Muscle layer of duodenum (tissue), 2 donors: ENCODE results near the gene WASL.

Experiments used
- H3K27ac ChIP-seq: one replicate; pipeline ENCODE4 v1.7.0; 2013; ENCODE audit warnings: mild to moderate bottlenecking, low read length
- H3K27me3 ChIP-seq: one replicate; pipeline ENCODE4 v1.7.0; 2013; ENCODE audit warnings: low read depth, mild to moderate bottlenecking, control low read depth, low read length
- H3K36me3 ChIP-seq, 2 donors: one replicate each; pipeline ENCODE4 v1.7.0; 2013; ENCODE audit warnings: low read length in 2 of 2, control low read depth in 1 of 2, mild to moderate bottlenecking in 1 of 2; ENCODE audit not compliant: insufficient read depth in 2 of 2, control insufficient read depth in 1 of 2
- H3K4me1 ChIP-seq, 2 donors: one replicate each; pipeline ENCODE4 v1.7.0; 2013; ENCODE audit warnings: low read length in 2 of 2, mild to moderate bottlenecking in 2 of 2, control low read depth in 1 of 2, moderate library complexity in 1 of 2; ENCODE audit not compliant: insufficient read depth in 2 of 2, control insufficient read depth in 1 of 2
- H3K4me3 ChIP-seq, 2 donors: one replicate each; pipeline ENCODE4 v1.7.0; 2013; ENCODE audit warnings: low read length in 2 of 2, low read depth in 1 of 2, mild to moderate bottlenecking in 1 of 2
- H3K9me3 ChIP-seq, 2 donors: one replicate each; pipeline ENCODE4 v1.7.0; 2013; ENCODE audit warnings: low read length in 2 of 2, control low read depth in 1 of 2, mild to moderate bottlenecking in 1 of 2; ENCODE audit not compliant: control insufficient read depth in 1 of 2
- donor health status: healthy.

The WASL gene

GRCh38 chr7:123687727-123688126 is 61.1 kb downstream of the WASL start:
- Histone ChIP-seq H3K4me3 (no peak overlapping the region), H3K36me3 (peaks cover 22 to 24% of the 10 kb centered on the region in 2 donors), H3K27ac (no peak overlapping the region), H3K4me1 (no peaks in the 10 kb centered on the region), H3K9me3 (no peaks in the 10 kb centered on the region), H3K27me3 (no peaks in the 10 kb centered on the region)

- Histone ChIP-seq H3K4me1 (no peaks in the 10 kb centered on the region), H3K27ac (no peak overlapping the region), H3K27me3 (no peaks in the 10 kb centered on the region), H3K4me3 (no peak overlapping the region), H3K36me3 (peaks cover 18 to 24% of the 10 kb centered on the region in 2 donors), H3K9me3 (no peaks in the 10 kb centered on the region)
These were observed 61.6 kb downstream of the WASL start for GRCh38 chr7:123687161-123687560.

- H3K27me3 ChIP-seq = no peaks in the 10 kb centered on the region
- no peak overlapping the region for H3K27ac ChIP-seq
- H3K4me1 ChIP-seq = no peaks in the 10 kb centered on the region
- H3K36me3 ChIP-seq = peaks cover 13 to 16% of the 10 kb centered on the region in 2 donors
- no peaks in the 10 kb centered on the region for H3K9me3 ChIP-seq
- no peak overlapping the region for H3K4me3 ChIP-seq
These were observed 66.1 kb downstream of the WASL start for GRCh38 chr7:123682690-123683089.

- Histone ChIP-seq H3K9me3 (no peaks in the 10 kb centered on the region), H3K27me3 (no peaks in the 10 kb centered on the region), H3K4me1 (no peaks in the 10 kb centered on the region), H3K4me3 (no peak overlapping the region), H3K27ac (no peak overlapping the region), H3K36me3 (peaks cover 9 to 16% of the 10 kb centered on the region in 2 donors)
These were observed 67.2 kb downstream of the WASL start for GRCh38 chr7:123681561-123681960.

GRCh38 chr7:123680580-123680979 is 68.2 kb downstream of the WASL start:
- Histone ChIP-seq H3K27ac (no peak overlapping the region), H3K36me3 (peaks cover 9 to 16% of the 10 kb centered on the region in 2 donors), H3K27me3 (no peaks in the 10 kb centered on the region), H3K4me3 (no peak overlapping the region), H3K9me3 (no peaks in the 10 kb centered on the region), H3K4me1 (no peaks in the 10 kb centered on the region)

- Histone ChIP-seq H3K27ac (no peak overlapping the region), H3K9me3 (no peaks in the 10 kb centered on the region), H3K4me1 (peaks cover 0 to 5% of the 10 kb centered on the region in 2 donors), H3K4me3 (no peak overlapping the region), H3K27me3 (no peaks in the 10 kb centered on the region), H3K36me3 (peaks cover 9 to 12% of the 10 kb centered on the region in 2 donors)
These were observed 69.2 kb downstream of the WASL start for GRCh38 chr7:123679614-123680013.

- Histone ChIP-seq H3K36me3 (peaks cover 7 to 11% of the 10 kb centered on the region in 2 donors), H3K9me3 (no peaks in the 10 kb centered on the region), H3K27ac (no peak overlapping the region), H3K4me1 (peaks cover 0 to 17% of the 10 kb centered on the region in 2 donors), H3K4me3 (no peak overlapping the region), H3K27me3 (no peaks in the 10 kb centered on the region)
These were observed 71.6 kb downstream of the WASL start for GRCh38 chr7:123677061-123677715.

- H3K27ac ChIP-seq = no peak overlapping the region
- H3K27me3 ChIP-seq = no peaks in the 10 kb centered on the region
- H3K36me3 ChIP-seq = peaks cover 3 to 4% of the 10 kb centered on the region in 2 donors
- peaks cover 0 to 17% of the 10 kb centered on the region in 2 donors for H3K4me1 ChIP-seq
- no peak overlapping the region for H3K4me3 ChIP-seq
- H3K9me3 ChIP-seq = no peaks in the 10 kb centered on the region
These were observed 73.7 kb downstream of the WASL start for GRCh38 chr7:123675181-123675473.

GRCh38 chr7:123674399-123675180 is 74.2 kb downstream of the WASL start:
- Histone ChIP-seq H3K27ac (no peak overlapping the region), H3K4me3 (no peak overlapping the region)

GRCh38 chr7:123673752-123674398 is 74.9 kb downstream of the WASL start:
- H3K4me3 ChIP-seq = no peak overlapping the region
- H3K9me3 ChIP-seq = no peaks in the 10 kb centered on the region
- H3K27ac ChIP-seq = no peak overlapping the region
- H3K4me1 ChIP-seq = peaks cover 0 to 17% of the 10 kb centered on the region in 2 donors
- H3K36me3 ChIP-seq = no peaks in the 10 kb centered on the region
- H3K27me3 ChIP-seq = no peaks in the 10 kb centered on the region

More at GRCh38 chr7:123674399-123675180, 74.2 kb downstream of the WASL start:
- H3K27me3 ChIP-seq = no peaks in the 10 kb centered on the region
- H3K36me3 ChIP-seq = peaks cover 0 to under 1% of the 10 kb centered on the region in 2 donors
- no peaks in the 10 kb centered on the region for H3K9me3 ChIP-seq
- H3K4me1 ChIP-seq = peaks cover 0 to 17% of the 10 kb centered on the region in 2 donors

- Histone ChIP-seq H3K27me3 (no peaks in the 10 kb centered on the region), H3K4me1 (peaks cover 0 to 17% of the 10 kb centered on the region in 2 donors), H3K36me3 (no peaks in the 10 kb centered on the region), H3K9me3 (no peaks in the 10 kb centered on the region), H3K4me3 (no peak overlapping the region), H3K27ac (no peak overlapping the region)
These were observed 75.6 kb downstream of the WASL start for GRCh38 chr7:123673137-123673732.
